Brain microvascular endothelial cell (primary cell): ENCODE data around the gene DDX10.

Experiments
- DNase-seq: peaks from one replicate; pipeline ENCODE4 v3.0.0-alpha.2; 2020
- H3K27ac ChIP-seq: fragments of 250-450 bp; sonication (Bioruptor Pico); 2 replicates; pipeline ENCODE4 v1.5.1; 2020; ENCODE audit warnings: mild to moderate bottlenecking, moderate library complexity
- H3K27me3 ChIP-seq: fragments of 250-450 bp; sonication (Bioruptor Pico); replicated peaks from 2 replicates; pipeline ENCODE4 v1.5.1; 2020; ENCODE audit warnings: mild to moderate bottlenecking
- H3K36me3 ChIP-seq: fragments of 250-450 bp; sonication (Bioruptor Pico); replicated peaks from 2 replicates; pipeline ENCODE4 v1.5.1; 2020; ENCODE audit warnings: mild to moderate bottlenecking
- H3K4me3 ChIP-seq: 2 replicates; pipeline ENCODE4 v1.5.1; 2011; ENCODE audit warnings: low read depth, mild to moderate bottlenecking, control low read depth, low read length, moderate library complexity
- in situ Hi-C: cut with HindIII; loops from 2 replicates; pipeline ENCODE4 v1.10.0; 2017; ENCODE audit warnings: low sequenced_read_pairs, low pct_ligation_motif_present
- TF ChIP-seq, protein P1 (sequence below): IDR thresholded peaks from 2 replicates; pipeline ENCODE4 v1.5.1; 2011; ENCODE audit warnings: low read depth, mild to moderate bottlenecking, moderate library complexity, low read length, control low read depth, inconsistent platforms; ENCODE audit errors: missing control alignments

DDX10 gene

GRCh38 chr11:108984523-108984922 lies 319.7 kb downstream of the DDX10 start:
- H3K36me3 ChIP-seq, result no peaks in the 10 kb centered on the region
- in situ Hi-C loops, result no loop called here
- TF ChIP-seq, protein P1, sequence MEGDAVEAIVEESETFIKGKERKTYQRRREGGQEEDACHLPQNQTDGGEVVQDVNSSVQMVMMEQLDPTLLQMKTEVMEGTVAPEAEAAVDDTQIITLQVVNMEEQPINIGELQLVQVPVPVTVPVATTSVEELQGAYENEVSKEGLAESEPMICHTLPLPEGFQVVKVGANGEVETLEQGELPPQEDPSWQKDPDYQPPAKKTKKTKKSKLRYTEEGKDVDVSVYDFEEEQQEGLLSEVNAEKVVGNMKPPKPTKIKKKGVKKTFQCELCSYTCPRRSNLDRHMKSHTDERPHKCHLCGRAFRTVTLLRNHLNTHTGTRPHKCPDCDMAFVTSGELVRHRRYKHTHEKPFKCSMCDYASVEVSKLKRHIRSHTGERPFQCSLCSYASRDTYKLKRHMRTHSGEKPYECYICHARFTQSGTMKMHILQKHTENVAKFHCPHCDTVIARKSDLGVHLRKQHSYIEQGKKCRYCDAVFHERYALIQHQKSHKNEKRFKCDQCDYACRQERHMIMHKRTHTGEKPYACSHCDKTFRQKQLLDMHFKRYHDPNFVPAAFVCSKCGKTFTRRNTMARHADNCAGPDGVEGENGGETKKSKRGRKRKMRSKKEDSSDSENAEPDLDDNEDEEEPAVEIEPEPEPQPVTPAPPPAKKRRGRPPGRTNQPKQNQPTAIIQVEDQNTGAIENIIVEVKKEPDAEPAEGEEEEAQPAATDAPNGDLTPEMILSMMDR, result no peak
- H3K27me3 ChIP-seq, result no peaks in the 10 kb centered on the region
- H3K4me3 ChIP-seq, result no peak overlapping the region
- DNase-seq, result no peak
- no peak overlapping the region for H3K27ac ChIP-seq

GRCh38 chr11:108985236-108985944 lies 320.5 kb downstream of the DDX10 start:
- no peak overlapping the region for H3K27ac ChIP-seq
- in situ Hi-C loops, result no loop called here
- H3K36me3 ChIP-seq, result no peaks in the 10 kb centered on the region
- H3K27me3 ChIP-seq, result no peaks in the 10 kb centered on the region
- no peak for DNase-seq
- TF ChIP-seq, protein P1, result no peak
- no peak overlapping the region for H3K4me3 ChIP-seq

DNA sequence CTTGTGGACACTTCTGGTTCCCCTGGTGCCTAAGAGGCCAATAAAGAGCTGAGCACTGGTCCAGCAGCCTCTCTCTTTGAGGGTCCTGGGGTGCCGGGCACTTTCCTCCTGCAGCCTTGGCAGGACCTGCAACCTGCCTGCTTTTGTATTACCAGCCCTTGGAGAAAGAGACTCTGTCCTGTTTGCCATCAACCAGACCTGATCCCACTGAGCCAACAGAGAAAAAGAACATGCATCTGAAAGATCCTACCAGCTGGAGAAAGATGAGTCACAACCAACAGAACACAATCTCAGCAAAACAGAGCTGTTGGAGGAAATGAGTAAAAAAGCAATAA lies 321.0 kb downstream of the DDX10 start:
- H3K27ac ChIP-seq, result peak overlapping the region; percentile 8
- H3K4me3 ChIP-seq, result no peak overlapping the region
- in situ Hi-C loops, result no loop called here
- no peaks in the 10 kb centered on the region for H3K36me3 ChIP-seq
- H3K27me3 ChIP-seq, result no peaks in the 10 kb centered on the region
- DNase-seq, result peak; percentile 55
- TF ChIP-seq, protein P1, result no peak
